Stimulated activated CD4-positive, alpha-beta T cell treated with anti-CD3 and anti-CD28 coated beads, Interleukin-12 subunit alpha, Interleukin-12 subunit beta, amount 100 ng/mL, for 4 hours (primary cell): ENCODE results near the gene SSTR4.
"Not testable (repeated sequence)": the region's sequence is repeated elsewhere in the genome, so short reads cannot be mapped to it uniquely, and the experiment has no call there.

Source experiments
- DNase-seq: peaks from one replicate; pipeline ENCODE4 v3.0.0-alpha.2; 2020

The SSTR4 gene

DNA sequence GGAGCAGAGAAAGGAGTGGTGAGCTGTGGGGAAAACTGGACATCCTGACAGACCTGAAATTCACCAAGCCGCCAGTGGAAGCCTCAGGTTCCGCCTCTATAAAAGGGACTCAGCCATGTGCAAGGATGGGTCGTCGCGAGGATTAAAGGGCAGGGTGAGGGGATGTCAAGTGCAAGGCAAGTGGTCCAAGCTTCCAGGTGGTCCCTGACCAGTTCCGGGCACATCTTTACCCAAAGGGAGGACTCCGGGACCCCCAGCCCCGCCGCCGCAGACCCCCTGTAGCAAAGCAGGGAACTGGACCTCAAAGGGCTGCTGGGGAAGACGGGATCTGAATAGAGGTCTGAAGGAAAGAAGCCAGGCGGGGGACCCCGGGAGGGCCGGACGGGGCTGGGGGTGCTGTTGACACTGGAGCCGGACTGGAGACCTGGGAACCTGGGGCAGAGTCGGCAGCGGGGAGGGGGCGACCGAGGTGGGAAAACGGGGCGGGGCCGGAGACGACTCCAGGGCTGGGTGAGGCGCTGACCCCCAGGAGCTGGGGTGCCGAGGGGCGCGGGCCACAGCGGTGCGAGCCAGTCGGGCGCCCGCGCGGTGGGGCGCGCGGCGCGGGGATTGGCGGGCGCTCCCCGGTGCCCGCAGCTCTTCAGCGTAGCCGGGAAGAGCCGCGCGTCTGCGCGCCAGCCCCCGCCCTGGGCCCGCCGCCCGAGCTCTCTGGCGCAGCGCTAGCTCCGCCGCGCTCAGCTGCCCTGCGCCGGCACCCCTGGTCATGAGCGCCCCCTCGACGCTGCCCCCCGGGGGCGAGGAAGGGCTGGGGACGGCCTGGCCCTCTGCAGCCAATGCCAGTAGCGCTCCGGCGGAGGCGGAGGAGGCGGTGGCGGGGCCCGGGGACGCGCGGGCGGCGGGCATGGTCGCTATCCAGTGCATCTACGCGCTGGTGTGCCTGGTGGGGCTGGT lies at the start of gene SSTR4:
TSS of gene SSTR4 (plus strand) at position 592 of the 951 bp plus-strand sequence. CDS start at position 764, 172 bp downstream.
- no peak for DNase-seq

DNA sequence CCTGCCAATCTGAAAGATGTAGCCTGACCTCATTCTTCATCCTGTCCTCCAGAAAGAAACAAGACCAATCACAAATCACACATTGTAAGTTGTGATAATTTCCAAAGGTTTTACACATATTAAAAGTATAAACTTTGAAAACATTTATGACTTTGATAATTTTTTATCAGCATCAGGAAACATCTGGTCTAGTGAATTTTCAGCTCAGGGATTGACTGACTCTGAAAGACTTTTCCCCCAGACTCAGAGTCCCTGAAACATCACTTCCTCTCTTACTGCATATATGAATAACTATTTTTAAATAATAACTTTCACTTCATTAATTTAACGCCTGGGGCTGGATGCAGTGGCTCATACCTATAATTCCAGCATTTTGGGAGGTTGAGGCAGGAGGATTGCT lies 48.5 kb upstream of the SSTR4 start:
- no peak for DNase-seq

DNA sequence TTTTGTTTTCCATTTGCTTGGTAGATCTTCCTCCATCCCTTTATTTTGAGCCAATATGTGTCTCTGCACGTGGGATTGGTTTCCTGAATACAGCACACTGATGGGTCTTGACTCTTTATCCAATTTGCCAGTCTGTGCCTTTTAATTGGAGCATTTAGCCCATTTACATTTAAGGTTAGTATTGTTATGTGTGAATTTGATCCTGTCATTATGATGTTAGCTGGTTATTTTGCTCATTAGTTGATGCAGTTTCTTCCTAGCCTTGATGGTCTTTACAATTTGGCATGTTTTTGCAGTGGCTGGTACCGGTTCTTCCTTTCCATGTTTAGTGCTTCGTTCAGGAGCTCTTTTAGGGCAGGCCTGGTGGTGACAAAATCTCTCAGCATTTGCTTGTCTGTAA lies 43.7 kb upstream of the SSTR4 start:
- not testable (repeated sequence) for DNase-seq

GRCh38 chr20:22993823-22994222 lies 41.3 kb upstream of the SSTR4 start:
- DNase-seq: no peak

GRCh38 chr20:22995923-22996322 lies 39.2 kb upstream of the SSTR4 start:
- DNase-seq: no peak

DNA sequence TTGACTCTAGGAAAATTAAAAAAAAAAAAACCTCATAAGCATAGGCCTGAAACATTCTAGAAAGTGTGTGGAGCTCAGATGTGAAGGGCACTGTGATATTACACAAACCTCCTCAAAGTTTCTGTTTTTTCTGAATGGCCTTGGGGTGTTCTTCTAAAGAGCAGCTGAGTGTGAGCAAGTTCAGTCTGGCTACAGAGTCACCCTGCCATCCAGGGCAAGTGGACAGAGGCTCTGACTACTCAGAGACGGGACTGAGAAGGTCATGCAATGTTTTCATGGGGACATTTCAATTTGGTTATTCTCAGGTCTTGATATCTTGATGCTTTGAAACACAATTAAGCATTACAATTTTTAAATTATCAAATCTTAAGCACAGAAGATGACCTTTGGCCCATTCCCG lies 36.6 kb upstream of the SSTR4 start:
- DNase-seq: no peak

DNA sequence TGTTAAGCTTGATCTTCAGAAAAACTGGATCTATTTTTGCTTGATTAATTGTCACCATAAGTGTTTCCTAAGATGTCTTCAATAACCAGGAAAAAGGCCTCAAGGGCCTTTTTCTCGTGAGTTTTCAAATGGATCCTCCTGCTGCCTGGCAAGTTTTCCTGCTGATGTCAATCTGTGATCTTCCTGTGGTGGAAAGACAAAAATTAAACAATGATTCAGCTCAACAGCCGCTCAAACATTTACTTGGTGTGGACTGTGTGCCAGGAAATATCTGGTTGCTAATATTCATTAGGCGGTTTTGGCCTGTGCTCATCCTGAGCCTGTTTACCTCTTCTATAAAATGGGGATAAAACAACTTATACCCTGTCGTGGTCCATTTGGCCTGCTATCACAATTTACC lies 35.4 kb upstream of the SSTR4 start:
- DNase-seq: no peak

DNA sequence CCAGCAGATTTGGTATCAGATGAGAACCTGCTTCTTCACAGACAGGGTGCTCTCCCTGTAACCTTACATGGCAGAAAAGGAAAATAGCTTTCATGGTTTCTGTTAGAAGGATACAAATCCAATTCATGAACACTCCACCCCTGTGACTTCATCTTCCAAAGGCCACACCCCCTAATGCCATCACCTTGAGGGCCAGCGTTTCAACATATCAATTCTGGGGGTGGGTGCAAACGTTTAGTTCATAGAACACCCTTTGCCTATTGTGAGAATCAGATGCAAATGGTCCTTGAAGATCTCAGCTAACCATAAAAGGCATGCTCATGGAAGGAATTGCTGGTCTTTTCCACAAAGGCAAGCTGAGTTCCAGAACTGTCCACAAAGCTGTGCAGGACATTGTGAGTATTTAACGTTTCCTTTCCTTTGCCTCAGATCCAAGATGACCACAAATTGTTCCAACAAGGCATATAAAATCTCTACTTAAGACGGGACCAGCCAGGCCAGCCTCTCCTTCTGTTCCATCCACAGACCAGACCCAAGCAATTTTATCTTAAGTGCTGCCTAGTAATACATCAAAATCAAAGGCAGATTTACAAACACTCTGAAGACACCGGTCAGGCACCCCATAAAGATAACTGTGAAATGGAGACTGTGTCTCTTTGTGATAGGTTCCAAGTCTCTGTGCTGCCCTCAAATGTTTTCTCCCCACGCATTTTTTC lies 34.7 kb upstream of the SSTR4 start:
- no peak for DNase-seq

- no peak for DNase-seq
Measured at GRCh38 chr20:23002276-23002675, 32.8 kb upstream of the SSTR4 start.

DNA sequence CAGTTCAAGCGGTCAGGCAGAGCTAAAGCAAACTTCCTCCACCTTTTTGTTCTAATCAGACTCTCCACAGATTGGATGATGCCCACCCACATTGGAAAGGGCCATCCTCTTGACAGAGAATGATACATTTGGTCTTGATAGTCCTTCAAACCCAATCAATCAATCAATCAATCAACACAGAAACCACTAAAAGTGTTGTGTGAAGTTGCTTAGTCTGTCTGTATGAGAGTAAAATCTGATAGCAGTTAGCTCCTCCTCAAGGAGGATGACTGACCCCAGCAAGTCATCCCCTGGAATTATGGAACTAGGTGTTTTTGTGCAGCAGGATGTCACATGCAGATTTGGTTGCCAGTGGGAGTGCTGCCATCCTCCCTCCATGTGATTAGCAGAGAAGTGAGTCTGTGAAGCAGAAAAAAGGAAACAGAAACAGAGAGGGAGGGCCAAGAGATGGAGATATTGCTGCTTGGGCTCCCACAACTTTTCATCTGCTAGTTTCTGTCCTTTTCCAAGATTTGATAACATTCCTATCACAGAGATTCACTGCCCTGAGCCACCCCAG lies 32.0 kb upstream of the SSTR4 start:
- no peak for DNase-seq

DNA sequence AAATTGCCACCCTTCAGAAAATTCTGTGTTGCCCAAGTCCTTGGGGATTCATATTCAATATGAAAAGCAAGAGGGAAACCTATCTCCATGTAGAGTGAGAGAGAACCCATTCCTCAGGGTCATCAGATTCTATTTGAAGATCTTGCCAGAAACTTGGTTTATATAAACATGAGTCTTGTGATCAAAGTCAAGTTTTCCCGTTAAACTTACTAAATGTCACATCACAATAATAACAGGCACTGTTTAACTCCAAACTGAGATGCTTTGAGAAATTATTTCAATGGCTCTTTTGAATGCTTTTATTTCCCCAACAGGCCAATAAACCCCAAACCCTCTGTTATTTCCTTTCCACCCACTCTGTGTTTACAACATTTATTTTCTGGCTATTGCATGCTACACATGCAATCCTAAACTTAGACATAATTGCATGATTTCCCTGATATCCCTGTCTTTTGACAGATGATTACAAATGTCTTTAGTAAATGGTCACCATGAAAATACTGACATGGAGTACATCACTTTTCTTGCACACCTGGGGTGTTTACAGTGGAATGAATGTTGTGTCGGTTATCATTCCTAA lies 31.1 kb upstream of the SSTR4 start:
- no peak for DNase-seq

DNA sequence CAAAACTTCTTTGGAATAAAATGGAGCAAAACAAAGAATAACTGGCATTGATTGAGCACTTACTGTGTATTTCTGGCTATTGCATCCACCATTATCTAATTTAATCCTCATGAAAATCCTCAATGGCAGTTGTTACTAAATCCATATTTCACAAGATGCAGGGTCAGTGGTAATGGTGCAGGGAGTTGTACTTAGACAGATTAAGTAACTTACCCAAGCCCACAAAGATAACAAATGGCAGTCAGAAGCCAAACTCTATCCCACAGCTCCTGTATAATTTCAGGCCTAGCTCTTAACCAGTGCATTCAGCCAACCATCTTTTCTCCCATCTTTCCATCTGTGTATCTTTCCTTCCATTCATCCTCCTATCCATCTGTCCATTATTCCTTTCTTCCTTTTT lies 29.3 kb upstream of the SSTR4 start:
- DNase-seq: no peak

DNA sequence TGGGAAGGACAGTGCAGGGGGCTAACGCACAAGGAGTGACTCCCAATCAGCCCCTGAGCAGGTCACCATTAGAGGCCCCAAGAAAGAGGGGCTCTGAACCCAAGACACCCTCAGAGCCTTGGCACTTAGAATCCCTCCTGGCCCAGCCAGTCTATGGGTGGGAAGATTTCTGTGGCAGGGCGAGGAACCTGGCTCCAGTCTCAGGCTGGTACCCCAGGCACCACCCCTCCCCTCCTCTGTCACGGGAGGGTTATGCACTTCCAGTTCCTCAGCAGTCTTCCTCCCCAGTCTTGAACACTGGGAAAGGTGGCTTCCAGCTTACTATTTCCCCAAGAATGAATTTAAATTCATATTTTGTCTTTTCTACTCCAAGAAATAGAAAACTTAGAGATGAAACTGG lies 27.6 kb upstream of the SSTR4 start:
- DNase-seq: no peak

- no peak for DNase-seq
Measured at GRCh38 chr20:23007886-23008655, 27.0 kb upstream of the SSTR4 start.

GRCh38 chr20:23008667-23009066 lies 26.4 kb upstream of the SSTR4 start:
- DNase-seq: no peak

GRCh38 chr20:23009636-23010035 lies 25.5 kb upstream of the SSTR4 start:
- DNase-seq: no peak

- DNase-seq: no peak
Measured at GRCh38 chr20:23010096-23010495, 25.0 kb upstream of the SSTR4 start.

DNA sequence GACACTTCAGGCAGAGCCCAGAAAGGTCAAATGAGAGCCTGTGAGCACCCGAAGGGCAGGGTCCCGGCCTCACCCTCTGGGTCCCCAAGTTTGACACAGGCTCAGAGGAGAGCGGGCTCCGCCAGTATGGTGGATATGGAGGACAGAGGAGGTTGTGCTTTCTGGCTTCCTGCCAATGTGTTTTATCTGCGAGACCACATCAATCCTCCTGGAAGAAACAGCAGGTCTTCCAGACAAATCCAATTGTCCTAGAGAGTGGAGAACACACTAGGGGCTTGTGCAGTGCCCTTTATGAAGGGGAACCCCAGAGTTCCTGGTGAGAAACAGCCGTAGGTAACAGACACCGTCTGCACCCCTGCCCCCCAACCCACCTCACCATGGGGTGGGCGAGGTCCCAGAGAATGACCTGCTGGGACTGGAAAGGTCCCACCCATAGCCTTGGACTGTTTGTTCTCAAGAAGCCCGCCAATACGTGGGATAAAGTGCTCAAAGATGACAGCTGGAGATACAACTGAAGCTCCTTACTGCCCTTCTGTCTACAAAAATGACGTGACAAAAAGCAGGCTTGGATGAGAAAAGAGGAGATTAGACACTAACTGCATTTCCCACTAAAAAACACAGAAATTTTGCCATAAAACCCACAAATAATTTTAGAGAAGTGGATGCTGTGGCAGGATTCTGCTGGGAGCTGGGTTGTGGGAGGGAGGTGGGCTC lies 23.9 kb upstream of the SSTR4 start:
- DNase-seq: no peak

DNA sequence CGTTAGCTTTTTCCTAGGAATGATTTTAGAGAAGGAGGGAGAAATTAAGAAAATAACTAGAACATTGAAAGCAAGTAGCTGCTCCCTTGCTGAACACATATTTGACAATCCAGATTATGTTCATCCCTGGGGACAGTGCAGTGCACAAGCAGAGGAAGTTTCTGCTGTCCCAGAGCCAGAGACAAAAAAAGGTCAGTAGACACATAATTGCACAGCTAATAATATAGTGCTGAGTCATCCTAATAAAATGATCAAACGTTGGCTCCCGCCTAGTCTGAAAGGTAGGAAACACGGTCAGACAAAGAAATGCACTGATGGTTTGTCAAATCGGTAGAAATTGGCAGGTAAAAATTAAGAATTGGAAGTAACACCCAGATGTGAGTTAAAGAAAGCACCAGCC lies 21.7 kb upstream of the SSTR4 start:
- no peak for DNase-seq

- no peak for DNase-seq
Measured at GRCh38 chr20:23017516-23017915, 17.6 kb upstream of the SSTR4 start.

GRCh38 chr20:23018432-23018831 lies 16.7 kb upstream of the SSTR4 start:
- DNase-seq: no peak

DNA sequence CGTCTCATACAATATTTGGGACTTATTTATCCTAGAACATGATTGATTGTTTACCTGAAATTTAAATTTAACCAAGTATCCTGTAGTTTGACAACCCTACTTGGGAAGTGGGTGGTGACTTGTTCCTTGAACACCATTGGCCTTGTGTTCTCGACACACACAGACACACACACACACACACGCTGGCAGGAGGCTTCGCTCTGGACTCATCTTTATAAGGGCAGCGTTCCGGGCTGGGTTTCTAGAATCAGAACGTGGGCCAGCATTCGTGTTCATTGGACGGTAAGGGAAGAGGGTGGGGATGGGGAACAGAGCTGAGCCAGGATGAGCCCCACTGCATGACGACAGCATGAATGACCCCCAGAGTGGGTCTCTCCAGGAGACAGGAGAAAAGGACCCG lies 16.2 kb upstream of the SSTR4 start:
- no peak for DNase-seq
